ENCODE data around the gene CRIP3. TPM values are rescaled to one million over a fixed set of nuclear protein-coding genes. Genes with fewer than 3 reads are reported as not detected.

The CRIP3 gene
- total and polyA plus RNA-seq, 2 of the 8 experiments (the other 6 are each of a cell fraction or from before 2014, with no cell fraction given) = 34.0 to 46.3 TPM

- TF ChIP-seq RAD21 (IDR thresholded peaks at IDR 0.05 in 1 of 2, conservative IDR thresholded peaks at IDR 0.05 in 1 of 2; ENCODE audit: low read depth in 2 of 2, low read length in 2 of 2) = no peak
- no peak for TF ChIP-seq HDAC6 (IDR thresholded peaks at IDR 0.05; ENCODE audit: low read depth, low read length)
- TF ChIP-seq HDAC2 (IDR thresholded peaks at IDR 0.05; ENCODE audit: borderline replicate concordance in 1 of 2, low read depth in 2 of 2, low read length in 2 of 2) = no peak
- no peak for TF ChIP-seq GTF2F1 (IDR thresholded peaks at IDR 0.05; ENCODE audit: borderline replicate concordance, low read depth, low read length)
- DNase-seq (ENCODE audit: low read depth in 1 of 2, low spot score in 2 of 2) (no peak), FAIRE-seq (no peak)
- H2BK20ac ChIP-seq (ENCODE audit: low read length) = no peak overlapping the region
- ChIA-PET CTCF (ENCODE audit: partially characterized antibody) (interaction anchor here (0.6 to 5.4 kb wide), 12 partner anchors 12 to 162 kb away, joined by 3 to 78 read pairs (median 3); partner anchors contain the start of gene CRIP3), POLR2A (ENCODE audit: partially characterized antibody) (no interaction called here)
- H2BK12ac ChIP-seq (ENCODE audit: low read depth, low read length) = no peak overlapping the region
- no peak overlapping the region for H4K5ac ChIP-seq (ENCODE audit: insufficient read length, low read depth, low read length)
- no peaks in the 10 kb centered on the region; a peak in 1 of 7 replicates for H3K4me1 ChIP-seq (replicated peaks in 1 of 4; ENCODE audit: control insufficient read depth in 3 of 4, insufficient read depth in 4 of 4, low read length in 3 of 4)
- H2BK15ac ChIP-seq (ENCODE audit: low read length) = no peak overlapping the region
- no peak overlapping the region for H2BK5ac ChIP-seq (ENCODE audit: low read depth, low read length)
- H4K91ac ChIP-seq (replicated peaks; ENCODE audit: insufficient read length, low read length) = no peak overlapping the region
- H3K23ac ChIP-seq (ENCODE audit: insufficient read length) = no peak overlapping the region
- no peak overlapping the region for H2AK5ac ChIP-seq (ENCODE audit: low read depth, low read length)
- H3K9ac ChIP-seq (replicated peaks in 1 of 4; ENCODE audit: extremely low read depth in 1 of 4, low read depth in 3 of 4, low read length in 3 of 4) = no peak overlapping the region
- H3K4ac ChIP-seq (replicated peaks; ENCODE audit: insufficient read length, low read depth, low read length) = no peak overlapping the region
- H3K18ac ChIP-seq (ENCODE audit: extremely low read depth, low read length) = no peak overlapping the region
- no peaks in the 10 kb centered on the region for H3K27me3 ChIP-seq (replicated peaks in 1 of 4; ENCODE audit: control insufficient read depth in 3 of 4, extremely low read depth in 1 of 4, insufficient read depth in 3 of 4, low read length in 3 of 4)
- H3K9me3 ChIP-seq (ENCODE audit: insufficient read depth in 2 of 2, low read depth in 1 of 2, low read length in 1 of 2) = peaks cover 0 to 6% of the 10 kb centered on the region in 2 experiments; a peak in 1 of 4 replicates
- no peak overlapping the region for H2BK120ac ChIP-seq (replicated peaks; ENCODE audit: low read depth, low read length)
- no peak overlapping the region for H3K4me3 ChIP-seq (ENCODE audit: extremely low read depth in 1 of 4, insufficient read depth in 2 of 4, low read depth in 3 of 4, low read length in 4 of 4)
- no peak overlapping the region for H3K14ac ChIP-seq (ENCODE audit: insufficient read length)
- H2AFZ ChIP-seq (ENCODE audit: low read length) = no peak overlapping the region
- no peaks in the 10 kb centered on the region for H4K20me1 ChIP-seq (replicated peaks in 1 of 2; ENCODE audit: control insufficient read depth in 1 of 2, insufficient read depth in 2 of 2, low read length in 2 of 2)
- no peaks in the 10 kb centered on the region for H3K79me1 ChIP-seq (ENCODE audit: low read depth, low read length)
- no peak overlapping the region for H3K4me2 ChIP-seq (ENCODE audit: insufficient read depth in 1 of 2, low read depth in 2 of 2, low read length in 2 of 2)
- H3K56ac ChIP-seq (replicated peaks; ENCODE audit: insufficient read length, low read depth, low read length) = no peak overlapping the region
- no peaks in the 10 kb centered on the region; the same call in 1 of the 2 replicates for H3K23me2 ChIP-seq (ENCODE audit: low read depth, low read length)
- H4K8ac ChIP-seq (ENCODE audit: extremely low read depth, insufficient read depth, low read length) = no peak overlapping the region
- peaks cover 7 to 24% (median 21%) of the 10 kb centered on the region in 4 experiments; a peak in 7 of 8 replicates for H3K36me3 ChIP-seq (ENCODE audit: control insufficient read depth in 2 of 4, insufficient read depth in 4 of 4, low read length in 3 of 4)
- H3K79me2 ChIP-seq (ENCODE audit: control insufficient read depth in 1 of 2, insufficient read depth in 2 of 2, low read length in 2 of 2) = no peaks in the 10 kb centered on the region
- H3K27ac ChIP-seq (ENCODE audit: low read depth, low read length) = no peak overlapping the region
These were observed 29.6 kb upstream of the CRIP3 start for GRCh38 chr6:43338243-43338642.
